Pulmonary artery endothelial cell (primary cell): Measurements from ENCODE around the gene VSIG4. TPM values are rescaled to one million over a fixed set of nuclear protein-coding genes. Genes with fewer than 3 reads are reported as not detected.
"Not testable (repeated sequence)": the region's sequence is repeated elsewhere in the genome, so short reads cannot be mapped to it uniquely, and the experiment has no call there.

Experiments
- DNase-seq: peaks from one replicate; pipeline ENCODE4 v3.0.0-alpha.2; 2011; ENCODE audit warnings: low read depth, low spot score
- total RNA-seq: library from RNA; depleted of rRNA; stranded (reverse); fragments of >200 nt; gene quantifications from 2 replicates; pipeline ENCODE4 v1.2.3, GENCODE V29; 2014

Gene VSIG4, protein sequence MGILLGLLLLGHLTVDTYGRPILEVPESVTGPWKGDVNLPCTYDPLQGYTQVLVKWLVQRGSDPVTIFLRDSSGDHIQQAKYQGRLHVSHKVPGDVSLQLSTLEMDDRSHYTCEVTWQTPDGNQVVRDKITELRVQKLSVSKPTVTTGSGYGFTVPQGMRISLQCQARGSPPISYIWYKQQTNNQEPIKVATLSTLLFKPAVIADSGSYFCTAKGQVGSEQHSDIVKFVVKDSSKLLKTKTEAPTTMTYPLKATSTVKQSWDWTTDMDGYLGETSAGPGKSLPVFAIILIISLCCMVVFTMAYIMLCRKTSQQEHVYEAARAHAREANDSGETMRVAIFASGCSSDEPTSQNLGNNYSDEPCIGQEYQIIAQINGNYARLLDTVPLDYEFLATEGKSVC
- not detected in 2 replicates for total RNA-seq

DNA sequence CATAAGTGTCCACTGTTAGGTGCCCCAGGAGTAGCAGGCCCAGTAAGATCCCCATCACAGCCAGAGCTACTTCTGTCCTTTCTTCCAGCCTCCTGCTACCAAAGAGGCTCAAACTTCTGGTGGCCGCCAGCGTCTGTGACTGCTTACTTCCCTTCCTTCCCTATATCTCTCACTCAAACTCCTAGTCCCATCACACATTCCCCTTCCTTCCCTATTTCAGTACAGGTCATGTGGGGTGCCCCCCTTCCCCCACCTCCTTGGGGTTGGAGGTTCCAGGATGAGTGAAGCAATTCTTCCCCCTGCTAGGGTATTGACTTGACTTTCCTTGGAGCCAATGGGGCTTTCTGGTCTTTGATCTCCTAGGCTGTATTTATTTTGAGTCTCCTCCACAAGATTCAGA lies at the start of gene VSIG4:
VSIG4 (minus strand) TSS at position 137 of the 400 bp plus-strand sequence; CDS start at position 55, 82 bp downstream.
- DNase-seq = no peak

DNA sequence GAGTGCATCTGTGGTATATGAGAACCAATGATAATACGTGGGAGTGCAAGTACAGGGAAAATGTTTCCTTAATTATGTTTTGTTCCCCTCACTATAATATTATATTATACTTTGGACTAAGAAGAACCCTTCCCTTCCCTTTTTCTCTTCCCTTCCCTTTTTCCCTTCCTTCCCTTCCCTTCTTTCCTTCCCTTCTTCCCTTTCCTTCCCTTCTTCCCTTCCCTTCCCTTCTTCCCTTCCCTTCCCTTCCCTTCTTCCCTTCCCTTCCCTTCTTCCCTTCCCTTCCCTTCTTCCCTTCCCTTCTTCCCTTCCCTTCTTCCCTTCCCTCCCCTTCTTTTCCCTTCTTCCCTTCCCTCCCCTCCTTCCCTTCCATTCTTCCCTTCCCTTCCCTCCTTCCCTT lies 36.9 kb upstream of the VSIG4 start:
- no peak for DNase-seq

DNA sequence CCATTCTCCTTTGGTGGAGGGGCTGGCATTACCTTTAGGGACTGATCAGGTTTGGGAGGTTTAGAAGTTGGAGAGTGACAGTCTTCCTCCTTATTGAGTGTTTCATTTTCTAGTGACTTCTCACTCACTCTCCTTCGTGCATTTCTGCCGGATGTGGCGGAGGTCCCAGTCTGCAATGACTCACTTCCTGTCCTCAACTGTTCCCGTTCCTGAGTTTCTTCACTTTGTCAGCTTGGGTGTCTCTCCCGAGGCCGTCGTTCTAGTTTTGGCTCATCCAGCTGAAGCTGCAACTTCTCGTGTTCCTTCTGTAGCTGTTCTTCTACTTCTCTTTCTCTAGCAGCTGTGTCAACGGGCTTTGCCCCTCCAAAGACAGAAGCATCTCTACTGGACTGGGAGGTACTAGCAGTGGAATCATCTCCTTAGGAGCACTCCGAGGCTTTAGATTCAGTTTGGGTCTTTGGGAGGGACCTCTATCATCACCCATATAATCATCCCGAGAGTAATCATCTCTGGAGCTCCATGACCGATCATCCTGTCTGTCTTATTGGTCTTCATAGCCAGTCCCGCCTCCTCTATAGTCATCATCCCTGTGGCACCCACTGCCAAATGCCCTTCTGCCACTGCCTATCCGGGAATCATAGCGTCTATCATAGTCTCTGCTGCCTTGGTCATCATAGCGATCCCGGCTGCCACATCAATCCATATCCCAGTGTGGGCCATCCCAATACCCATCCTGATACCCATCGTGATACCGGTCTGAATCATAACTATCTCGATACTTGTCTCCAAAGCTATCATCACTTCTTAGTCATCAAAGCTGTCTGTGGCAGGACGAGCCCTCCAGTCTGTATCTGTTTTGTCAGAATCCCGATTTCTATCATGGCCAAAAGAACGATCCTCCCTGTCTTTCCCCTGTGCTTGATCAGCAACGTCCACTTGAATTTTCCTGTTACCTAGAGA lies 35.3 kb upstream of the VSIG4 start:
- no peak for DNase-seq

DNA sequence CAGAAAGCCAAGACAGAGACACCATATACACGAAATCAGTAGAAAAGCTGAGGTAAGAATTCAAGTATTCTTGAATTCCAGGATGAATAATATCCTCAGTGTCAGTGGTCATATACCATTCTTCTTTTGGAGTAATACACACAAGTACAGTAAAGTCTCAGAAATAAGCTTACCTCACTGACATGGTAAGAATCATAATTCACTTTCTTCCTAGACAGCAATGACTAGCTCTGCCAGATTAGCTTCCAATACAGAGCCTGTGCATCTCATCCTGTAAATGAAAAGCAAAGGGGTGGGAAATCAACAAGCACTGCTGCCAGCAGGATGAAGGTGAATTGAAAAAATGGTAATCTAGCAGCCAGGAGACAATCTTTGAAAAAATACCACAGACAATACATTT lies 31.2 kb upstream of the VSIG4 start:
- no peak for DNase-seq

DNA sequence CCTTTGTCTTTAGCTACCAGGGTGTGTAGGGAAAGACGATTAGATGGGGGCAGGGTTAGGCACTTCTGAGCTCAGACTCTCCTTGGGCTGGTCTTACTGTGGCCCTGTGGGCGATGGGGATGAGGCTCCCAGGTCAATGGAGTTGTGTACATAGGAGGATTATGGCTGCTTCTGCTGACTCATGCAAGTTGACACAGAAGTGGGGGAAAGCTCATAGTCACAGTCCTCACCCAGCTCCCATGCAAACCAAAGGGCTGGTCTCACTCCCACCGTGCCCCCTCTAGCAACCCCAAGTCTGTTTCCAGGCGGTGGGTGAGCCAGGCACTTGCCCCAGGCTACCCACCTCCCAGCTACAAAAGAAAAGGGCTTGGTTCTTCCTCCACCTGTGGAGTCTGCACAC lies 24.4 kb upstream of the VSIG4 start:
- no peak for DNase-seq

DNA sequence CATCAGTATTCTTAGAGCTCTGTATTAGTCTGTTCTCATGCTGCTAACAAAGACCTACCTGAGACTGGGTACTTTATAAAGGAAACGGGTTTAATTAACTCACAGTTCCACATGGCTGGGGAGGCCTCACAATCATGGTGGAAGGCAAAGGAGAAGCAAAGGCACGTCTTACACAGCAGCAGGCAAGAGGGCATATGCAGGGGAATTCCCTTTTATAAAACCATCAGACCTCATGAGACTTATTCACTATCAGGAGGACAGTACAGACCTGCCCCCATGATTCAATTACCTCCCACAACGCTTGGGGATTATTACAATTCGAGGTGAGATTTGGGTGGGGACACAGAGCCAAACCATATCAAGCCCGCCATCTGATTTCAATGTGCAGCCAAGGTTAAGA lies 17.1 kb upstream of the VSIG4 start:
- DNase-seq = not testable (repeated sequence)

DNA sequence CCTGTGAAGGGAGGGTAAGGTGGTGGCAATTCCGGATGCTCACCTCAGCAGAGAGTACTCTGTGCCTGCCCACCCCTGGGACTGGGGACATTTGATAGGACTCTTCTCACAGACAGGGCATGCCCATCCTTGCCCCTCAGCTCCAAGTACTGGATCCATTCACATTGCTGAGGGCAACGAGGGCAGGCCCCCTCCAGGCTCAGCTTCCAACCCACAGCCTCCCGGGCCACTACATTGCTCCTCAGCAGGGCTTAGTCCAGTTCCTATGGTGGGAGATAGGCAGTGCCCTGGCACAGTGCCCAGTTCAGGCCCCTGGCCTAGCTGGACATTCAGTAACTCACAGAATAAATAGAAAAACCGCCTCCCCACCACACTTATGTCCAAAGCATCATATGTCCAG lies 15.1 kb upstream of the VSIG4 start:
- no peak for DNase-seq

DNA sequence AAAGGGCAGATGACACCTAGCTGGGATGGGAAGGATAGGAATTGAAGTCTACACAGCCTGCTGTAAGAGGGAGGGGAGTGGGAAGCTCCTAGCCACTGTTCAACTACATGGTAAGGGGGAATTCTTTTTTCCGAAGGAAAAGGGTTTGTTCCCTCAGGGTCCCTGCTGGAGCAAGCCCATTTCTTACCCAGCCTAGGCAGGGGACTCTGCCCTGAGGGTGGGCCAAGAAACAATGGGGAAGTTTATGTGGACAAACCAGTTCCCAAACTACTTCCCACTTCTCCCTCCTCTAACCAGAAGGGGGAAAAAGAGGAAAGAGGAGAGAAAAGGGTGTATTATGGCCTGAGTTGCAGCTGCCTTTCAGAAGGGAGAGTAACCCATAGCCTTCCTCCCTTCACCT lies 13.5 kb upstream of the VSIG4 start:
- no peak for DNase-seq

DNA sequence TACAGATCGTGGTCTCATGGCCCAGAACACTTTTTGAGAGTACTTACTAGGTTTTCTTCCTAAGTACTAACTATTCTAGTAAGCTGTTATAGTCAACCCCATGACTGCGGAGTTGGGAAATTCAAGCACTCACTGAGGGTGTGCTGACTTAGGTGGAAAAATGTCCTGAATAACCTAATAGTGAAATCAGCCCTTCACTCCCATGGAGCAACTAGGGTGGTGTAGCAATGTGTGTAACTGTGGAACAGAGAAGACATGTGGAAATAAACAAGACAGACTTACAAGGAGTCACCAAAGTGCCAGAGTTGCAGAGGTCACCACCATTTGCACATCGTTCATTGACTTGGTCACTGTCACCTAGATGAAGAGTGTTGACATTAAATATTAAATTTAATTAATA lies 12.1 kb upstream of the VSIG4 start:
- DNase-seq = no peak

DNA sequence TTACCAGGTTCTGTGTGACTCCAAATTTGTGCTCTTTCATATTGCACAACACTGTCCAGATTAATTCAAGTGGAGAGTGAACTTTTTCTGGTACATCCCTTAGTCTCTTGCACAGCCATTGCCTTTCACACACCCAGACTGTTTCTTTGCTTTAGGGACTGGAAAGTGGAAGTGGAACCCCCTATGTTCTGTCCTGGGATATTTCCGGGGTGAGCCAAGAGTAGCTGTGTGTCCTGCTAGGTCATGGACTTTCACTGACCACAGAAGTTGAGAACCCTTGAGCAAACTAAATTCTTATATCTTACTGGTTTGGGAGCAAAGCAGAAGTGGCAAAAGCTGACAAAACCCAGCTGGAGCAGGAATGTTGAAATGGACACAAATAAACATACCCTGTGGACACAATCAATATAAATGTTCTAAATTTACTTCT lies 10.3 kb upstream of the VSIG4 start:
- DNase-seq = no peak

DNA sequence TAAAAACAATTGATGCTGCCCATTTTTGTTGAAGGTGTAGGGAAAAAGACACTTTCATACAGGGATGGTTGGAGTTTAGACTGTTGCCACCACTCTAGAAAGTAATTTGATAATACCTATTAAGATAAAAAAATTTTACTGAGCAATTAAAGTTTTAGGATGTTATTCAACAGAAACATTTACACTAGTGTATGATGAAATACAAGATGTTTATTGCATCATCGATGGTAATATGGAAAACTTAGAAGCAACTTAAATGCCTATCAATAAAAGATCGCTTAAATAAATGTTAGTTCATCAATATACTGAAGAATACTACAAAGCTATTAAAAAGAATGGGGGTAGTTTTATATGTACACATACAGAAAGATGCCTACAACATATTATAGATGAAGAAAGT lies 9.2 kb upstream of the VSIG4 start:
- no peak for DNase-seq

DNA sequence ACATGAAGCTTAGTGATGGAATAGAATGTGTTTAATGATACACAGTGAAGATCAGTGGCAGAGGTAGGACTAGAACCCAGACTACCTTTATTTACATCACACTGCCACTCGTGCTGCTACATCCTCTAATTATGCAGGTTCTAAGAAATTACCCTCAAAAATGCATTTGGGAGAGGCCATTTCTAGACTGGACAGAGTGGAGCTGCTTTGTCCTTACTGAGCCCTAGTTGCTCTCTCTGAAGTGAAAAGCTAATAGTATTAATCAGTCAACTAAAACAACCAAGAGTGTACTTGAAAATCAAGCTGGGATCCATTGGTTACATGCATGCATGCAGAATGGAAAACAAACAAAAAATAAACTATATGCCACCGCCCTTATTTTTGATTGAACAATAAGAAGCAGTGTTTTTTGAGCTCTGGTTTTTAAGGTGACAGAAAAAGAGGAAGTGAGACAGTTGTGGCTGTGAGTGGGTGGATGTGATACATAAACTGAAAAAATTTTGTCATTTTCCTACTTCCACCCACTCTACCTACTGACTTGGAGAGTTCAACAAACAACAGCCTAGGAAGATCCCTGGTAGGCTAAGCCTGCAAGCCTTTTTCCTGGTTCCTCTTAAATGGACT lies 6.8 kb upstream of the VSIG4 start:
- no peak for DNase-seq

DNA sequence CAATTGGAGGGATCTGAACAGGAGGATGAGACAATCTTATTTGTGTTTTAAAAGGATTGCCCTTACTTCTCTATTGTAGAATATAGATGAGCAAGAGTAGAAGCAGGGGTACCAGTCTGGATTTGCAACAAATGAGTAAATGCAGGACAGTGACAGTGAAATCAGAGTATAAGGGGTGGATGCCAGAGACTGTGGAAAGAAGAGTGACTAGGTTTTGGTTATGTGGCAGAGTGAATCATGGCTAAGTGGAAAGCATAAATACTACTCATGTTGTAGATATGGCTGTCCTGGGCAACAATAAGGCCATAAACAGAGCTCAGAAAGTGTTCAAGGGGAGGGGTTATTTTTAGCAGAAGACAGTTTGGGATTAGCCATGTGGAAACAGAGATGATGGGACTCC lies 6.0 kb upstream of the VSIG4 start:
- no peak for DNase-seq

DNA sequence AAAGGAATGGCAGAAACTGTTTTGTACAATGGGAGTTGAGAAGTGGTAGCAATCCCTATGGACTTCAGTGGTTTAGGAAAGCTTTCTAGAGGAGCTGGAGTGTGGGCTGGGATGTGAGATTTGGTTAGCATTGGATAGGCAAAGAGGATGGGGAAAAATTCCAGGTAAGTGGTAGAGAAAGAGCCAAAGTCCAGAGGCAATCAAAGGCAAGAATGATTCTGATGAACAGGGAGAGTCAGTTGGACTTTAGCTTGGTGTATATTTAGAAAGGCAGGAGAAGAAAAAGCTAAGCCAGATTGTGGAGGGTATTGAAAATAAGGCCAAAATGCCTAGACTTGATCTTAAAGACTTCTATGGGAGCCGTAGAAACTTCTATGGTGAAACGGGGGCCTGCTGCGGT lies 3.7 kb upstream of the VSIG4 start:
- no peak for DNase-seq

DNA sequence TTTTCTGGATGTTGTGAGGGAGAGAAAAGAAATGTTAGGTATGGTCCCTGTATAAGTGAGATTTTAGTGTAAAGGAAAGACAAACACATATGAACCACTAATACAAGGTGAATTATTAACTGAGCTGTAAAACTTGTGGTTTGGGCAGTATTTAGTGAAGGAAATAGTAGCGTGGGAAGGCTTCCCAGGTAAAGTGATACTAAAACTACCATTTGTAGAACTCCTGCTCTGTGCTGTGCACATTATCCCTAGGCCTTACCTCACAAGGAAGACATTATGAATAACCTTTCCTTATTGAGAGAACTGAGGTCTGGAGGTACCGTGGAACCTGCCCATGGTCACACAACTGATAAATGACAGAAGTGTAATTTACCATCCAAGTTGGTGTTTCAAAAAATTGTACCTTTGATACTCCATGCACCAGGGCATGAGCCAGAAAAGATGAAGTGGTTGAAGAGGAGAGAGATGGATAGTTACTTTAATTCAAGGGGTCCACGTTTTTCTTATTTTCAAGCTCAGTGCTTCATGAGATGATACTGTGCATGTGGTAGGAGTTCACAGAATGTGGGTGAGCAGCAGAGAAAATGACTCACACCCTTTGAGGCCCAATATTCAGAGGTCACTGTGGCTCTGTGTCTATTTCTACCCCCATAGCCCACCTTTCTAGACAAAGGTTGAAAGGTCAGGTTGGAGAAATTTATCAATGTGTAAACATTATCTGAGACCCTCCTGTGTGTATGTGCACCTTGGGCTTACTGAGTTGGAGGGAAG lies 2.6 kb upstream of the VSIG4 start:
- no peak for DNase-seq

DNA sequence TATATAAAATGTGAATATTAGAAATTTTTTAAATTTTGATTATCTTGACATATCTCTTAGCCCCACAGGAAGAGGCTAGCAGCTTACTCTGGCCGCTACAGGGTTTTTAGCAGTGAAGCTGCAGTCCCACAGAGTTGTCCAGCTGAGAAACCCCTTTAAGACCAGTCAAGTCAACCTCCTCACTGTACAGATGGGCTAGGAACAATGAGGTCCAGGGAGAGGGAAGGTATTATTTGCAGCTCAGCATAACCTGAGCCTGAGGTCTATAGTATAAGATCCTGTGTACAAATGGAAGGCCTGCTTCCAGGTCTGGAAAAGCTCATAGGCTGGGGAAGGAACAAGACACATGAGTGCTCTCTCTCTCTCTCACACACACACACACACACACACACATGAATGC lies 1.8 kb downstream of the VSIG4 start:
- DNase-seq = no peak

DNA sequence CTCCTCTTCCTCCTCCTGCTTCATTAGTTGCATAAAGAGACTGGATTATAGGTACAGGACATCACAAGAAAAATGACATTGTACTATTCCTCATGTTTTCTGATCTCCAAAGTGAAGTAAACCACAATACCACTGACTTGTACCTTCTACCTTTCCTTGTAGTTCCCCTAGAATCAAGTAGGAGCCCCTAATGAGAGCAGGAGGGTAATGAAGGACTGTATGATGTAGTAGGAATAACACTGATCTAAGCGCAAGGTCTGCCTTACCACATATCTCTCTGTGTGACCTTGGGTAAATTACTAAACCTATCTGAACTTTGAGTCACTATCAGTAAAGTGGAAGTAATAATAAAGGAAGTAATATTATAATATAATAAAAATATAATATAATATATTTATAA lies 3.6 kb downstream of the VSIG4 start:
- DNase-seq = no peak

DNA sequence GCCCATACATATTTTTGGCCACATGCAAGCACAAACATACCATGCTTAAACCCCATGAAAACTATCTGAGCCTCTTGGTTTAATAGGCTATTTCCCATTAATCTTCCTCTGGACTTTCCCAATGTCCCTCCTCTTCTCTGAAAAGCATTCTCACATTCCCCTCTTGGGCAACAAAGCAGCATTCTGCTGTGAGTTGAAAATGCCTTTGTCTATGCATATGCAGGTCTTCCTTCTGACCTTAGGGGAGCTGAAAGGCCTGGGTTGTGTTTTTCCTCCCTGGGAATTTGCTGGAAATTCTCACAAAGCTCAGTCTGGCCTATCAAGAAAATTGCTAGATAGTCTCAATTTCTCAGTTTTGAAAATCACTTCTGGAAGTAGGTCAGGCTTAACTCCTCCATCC lies 4.2 kb downstream of the VSIG4 start:
- DNase-seq = no peak

DNA sequence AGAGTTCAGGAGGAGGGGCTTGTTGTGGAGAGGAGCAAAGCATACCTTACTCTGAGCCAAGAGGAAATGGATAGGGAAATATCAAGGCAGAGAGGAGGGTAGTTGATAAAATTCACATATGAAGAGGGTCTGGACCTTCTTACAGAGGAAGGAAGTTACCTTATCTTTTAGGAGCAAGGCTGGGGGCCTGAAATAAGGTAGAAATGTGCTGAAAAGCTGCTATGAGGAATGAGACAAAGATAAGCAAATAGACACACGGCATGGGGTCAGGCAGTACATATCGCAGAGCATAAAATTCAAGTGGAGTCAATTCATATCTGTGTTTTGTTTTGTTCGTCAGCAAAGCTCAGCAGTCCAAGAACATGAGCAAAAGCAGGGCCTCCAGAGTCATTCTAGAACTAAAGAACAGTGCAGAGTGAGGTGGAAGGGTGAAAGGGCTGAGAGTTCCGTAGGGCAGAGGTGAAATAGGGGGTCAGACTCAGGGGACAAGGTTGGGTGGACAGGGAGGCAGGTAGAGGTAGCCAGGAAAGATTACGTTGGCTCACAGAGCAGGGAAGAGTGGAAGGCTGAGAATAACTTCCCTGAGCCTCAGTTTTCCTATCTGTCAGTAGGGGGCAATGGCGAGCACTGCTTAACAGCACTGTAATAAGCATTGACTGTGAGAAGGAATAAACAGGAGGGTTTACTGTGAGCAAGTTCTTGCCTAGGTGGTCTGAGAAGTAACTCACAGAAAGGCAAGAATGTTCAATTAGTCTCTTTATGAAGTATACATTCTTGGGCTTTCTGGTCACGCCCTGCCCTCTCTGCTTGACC lies 9.2 kb downstream of the VSIG4 start:
- DNase-seq = no peak

DNA sequence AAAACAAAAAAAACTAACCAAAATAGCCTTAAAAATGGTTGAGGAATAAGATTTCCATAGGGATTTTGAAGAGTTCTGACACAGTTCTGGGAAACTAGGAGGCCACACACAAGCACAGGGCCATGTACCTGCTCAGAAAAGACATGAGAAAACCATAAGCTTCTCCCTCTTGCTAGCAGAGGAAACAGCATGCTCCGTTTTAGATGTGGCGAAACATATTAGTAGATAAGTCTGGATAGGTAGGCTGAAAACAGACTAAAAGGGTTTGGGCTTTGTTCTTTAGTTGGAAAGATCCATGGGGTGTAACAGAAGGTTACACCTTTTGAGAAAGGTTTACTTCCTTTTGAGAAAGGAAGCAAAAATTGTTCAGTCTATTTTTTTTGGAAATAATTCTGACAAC lies 10.9 kb downstream of the VSIG4 start:
- DNase-seq = no peak
